HL-60 (cell line): ENCODE results near the gene STYK1.
"Not testable (repeated sequence)": the region's sequence is repeated elsewhere in the genome, so short reads cannot be mapped to it uniquely, and the experiment has no call there.

Experiments
- DNase-seq, 2 experiments: peaks; one replicate each; pipeline ENCODE4 v3.0.0-alpha.2; 2010 to 2020; ENCODE audit warnings: low read depth in 1 of 2, low spot score in 1 of 2
- H3K27ac ChIP-seq: fragments of 250-450 bp; sonication (Bioruptor Pico); replicated peaks from 2 replicates; pipeline ENCODE4 v1.5.1; 2020; ENCODE audit warnings: mild to moderate bottlenecking, moderate library complexity
- H3K27me3 ChIP-seq: fragments of 250-450 bp; sonication (Bioruptor Pico); 2 replicates; pipeline ENCODE4 v1.5.1; 2021; ENCODE audit warnings: mild to moderate bottlenecking, moderate library complexity; ENCODE audit not compliant: insufficient read depth, poor library complexity, severe bottlenecking
- H3K4me3 ChIP-seq: replicated peaks from 2 replicates; pipeline ENCODE4 v1.5.1; 2011; ENCODE audit warnings: mild to moderate bottlenecking, control low read depth, low read length; ENCODE audit not compliant: insufficient read depth
- CTCF ChIP-seq: IDR thresholded peaks from one replicate; pipeline ENCODE4 v1.5.1; 2011; ENCODE audit warnings: low read length, control low read depth, inconsistent platforms; ENCODE audit not compliant: insufficient read depth
- GABPA ChIP-seq: IDR thresholded peaks from 2 replicates; pipeline ENCODE4 v1.6.1; 2012; ENCODE audit warnings: low read depth
- POLR2AphosphoS5 ChIP-seq: IDR thresholded peaks from 2 replicates; pipeline ENCODE4 v1.6.1; 2012; ENCODE audit warnings: low read depth
- REST ChIP-seq: IDR thresholded peaks from 2 replicates; pipeline ENCODE4 v1.6.1; 2012; ENCODE audit warnings: low read depth; ENCODE audit not compliant: insufficient replicate concordance
- SPI1 ChIP-seq: IDR thresholded peaks from 2 replicates; pipeline ENCODE4 v1.6.1; 2012; ENCODE audit warnings: low read depth, mild to moderate bottlenecking, borderline replicate concordance

STYK1 gene

GRCh38 chr12:10574307-10574706, 99.5 kb downstream of the STYK1 start:
- DNase-seq = no peak
- Histone ChIP-seq H3K27me3 (no peaks in the 10 kb centered on the region), H3K4me3 (no peak overlapping the region), H3K27ac (no peak overlapping the region)
- TF ChIP-seq REST (no peak), GABPA (no peak), CTCF (no peak), POLR2AphosphoS5 (no peak), SPI1 (no peak)

- not testable (repeated sequence) for DNase-seq, H3K4me3 ChIP-seq, H3K27ac ChIP-seq, H3K27me3 ChIP-seq
These were observed 101.8 kb downstream of the STYK1 start for GRCh38 chr12:10572021-10572490.

GRCh38 chr12:10571141-10571540, 102.7 kb downstream of the STYK1 start:
- no peak for DNase-seq
- no peak overlapping the region for H3K4me3 ChIP-seq

More at GRCh38 chr12:10571141-10571540, 102.7 kb downstream of the STYK1 start:
- no peaks in the 10 kb centered on the region for H3K27me3 ChIP-seq
- no peak overlapping the region for H3K27ac ChIP-seq
- TF ChIP-seq REST (no peak), POLR2AphosphoS5 (no peak), CTCF (no peak), SPI1 (no peak)
